Memory B cell (primary cell): Measurements from ENCODE around the gene MYL5.
"Not testable (repeated sequence)": the region's sequence is repeated elsewhere in the genome, so short reads cannot be mapped to it uniquely, and the experiment has no call there.

ENCODE experiments used
- ATAC-seq: fragments of 150-1000 bp; cut with Tn5 transposase; 2 replicates; pipeline ENCODE4 v1.10.0; 2021; ENCODE audit warnings: low read depth, mild to moderate bottlenecking, moderate library complexity
- DNase-seq, 2 donors: peaks; one replicate each; pipeline ENCODE4 v3.0.0; 2022; ENCODE audit warnings: low spot score in 2 of 2
- H3K27ac Mint-ChIP-seq: one replicate; pipeline ENCODE4 v1.8.0; 2022; ENCODE audit warnings: mild to moderate bottlenecking, moderate library complexity, mixed read lengths
- H3K27me3 Mint-ChIP-seq: one replicate; pipeline ENCODE4 v1.8.0; 2022; ENCODE audit warnings: mixed read lengths
- H3K36me3 Mint-ChIP-seq: one replicate; pipeline ENCODE4 v1.8.0; 2022; ENCODE audit warnings: mild to moderate bottlenecking, mixed read lengths
- H3K4me1 Mint-ChIP-seq: one replicate; pipeline ENCODE4 v1.8.0; 2022; ENCODE audit warnings: mixed read lengths
- H3K4me3 Mint-ChIP-seq: one replicate; pipeline ENCODE4 v1.8.0; 2022; ENCODE audit warnings: mild to moderate bottlenecking, moderate library complexity, mixed read lengths
- H3K9me3 Mint-ChIP-seq: one replicate; pipeline ENCODE4 v1.8.0; 2022; ENCODE audit warnings: mixed read lengths

Gene MYL5

GRCh38 chr4:730946-731904 is 56.9 kb downstream of the MYL5 start:
- H3K4me1 Mint-ChIP-seq, H3K4me3 Mint-ChIP-seq, ATAC-seq, H3K27me3 Mint-ChIP-seq, H3K27ac Mint-ChIP-seq, DNase-seq, H3K9me3 Mint-ChIP-seq: not testable (repeated sequence)
- peaks cover 19% of the 10 kb centered on the region for H3K36me3 Mint-ChIP-seq
